Embryonic facial prominence (tissue), 1 donor: ENCODE measurements around the gene PHRF1.
"Not testable (repeated sequence)": the region's sequence is repeated elsewhere in the genome, so short reads cannot be mapped to it uniquely, and the experiment has no call there.

Source experiments
- DNase-seq: peaks from one replicate; pipeline ENCODE4 v3.0.0-alpha.2; 2016; ENCODE audit errors: extremely low spot score

The PHRF1 gene

DNA sequence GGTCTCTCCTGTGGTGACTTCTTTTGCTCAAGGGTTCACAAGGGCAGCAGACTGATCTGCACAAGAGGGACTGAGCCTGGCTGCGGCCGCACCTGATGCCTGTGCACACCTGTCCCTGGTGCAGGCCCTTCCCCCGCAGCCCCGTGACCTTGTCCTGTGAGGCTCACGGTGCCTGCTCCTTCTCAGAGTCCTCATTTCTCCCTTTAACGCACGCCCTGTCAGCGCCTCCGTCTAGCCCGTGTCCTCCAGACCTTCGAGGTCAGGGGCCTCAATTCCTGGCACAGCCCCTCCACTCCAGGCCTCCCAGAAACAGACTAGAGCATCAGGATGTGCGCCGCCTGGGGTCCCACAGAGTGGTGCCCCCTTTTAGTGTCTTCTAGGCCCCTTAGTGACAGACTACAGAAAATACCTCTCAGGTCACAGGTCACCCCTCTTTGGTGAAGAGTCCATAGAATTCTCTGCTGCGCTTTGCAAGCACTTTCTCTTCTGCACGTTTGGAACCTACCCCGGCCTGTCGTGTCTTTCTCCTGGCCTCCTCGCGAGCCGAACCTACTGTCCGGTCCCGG lies 59.8 kb downstream of the PHRF1 start:
- no peak for DNase-seq

DNA sequence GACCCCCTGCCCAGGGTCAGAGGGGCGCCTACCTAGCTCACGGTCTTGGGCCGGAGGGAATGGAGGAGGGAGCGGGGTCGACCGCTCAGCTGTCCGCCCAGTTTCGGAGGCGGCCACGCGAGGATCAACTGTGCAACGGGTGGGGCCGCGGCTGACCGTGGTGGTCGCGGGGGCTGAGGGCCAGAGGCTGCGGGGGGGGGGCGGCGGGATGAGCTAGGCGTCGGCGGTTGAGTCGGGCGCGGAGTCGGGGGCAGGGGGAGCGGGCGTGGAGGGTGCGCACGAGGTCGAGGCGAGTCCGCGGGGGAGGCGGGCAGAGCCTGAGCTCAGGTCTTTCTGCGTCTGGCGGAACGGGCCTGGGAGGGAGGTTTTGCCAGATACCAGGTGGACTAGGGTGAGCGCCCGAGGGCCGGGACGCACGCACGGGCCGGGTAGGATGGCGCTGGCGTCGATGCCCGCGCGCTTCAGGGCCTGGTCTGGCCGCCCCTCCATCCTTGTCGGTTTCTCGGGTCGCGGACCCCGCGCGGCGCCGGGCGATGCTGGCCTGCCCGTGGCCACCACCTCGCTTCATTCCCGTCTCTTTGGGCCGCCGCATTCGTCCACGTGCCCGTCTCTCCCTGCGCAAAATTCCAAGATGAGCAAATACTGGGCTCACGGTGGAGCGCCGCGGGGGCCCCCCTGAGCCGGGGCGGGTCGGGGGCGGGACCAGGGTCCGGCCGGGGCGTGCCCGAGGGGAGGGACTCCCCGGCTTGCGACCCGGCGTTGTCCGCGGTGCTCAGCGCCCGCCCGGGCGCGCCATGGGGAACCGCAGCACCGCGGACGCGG lies 60.5 kb downstream of the PHRF1 start, which contains the start of gene DRD4:
Gene DRD4, plus strand, starts transcription at position 759 of the 822 bp plus-strand sequence. Its CDS starts 36 bp downstream, at position 795.
- no peak for DNase-seq

DNA sequence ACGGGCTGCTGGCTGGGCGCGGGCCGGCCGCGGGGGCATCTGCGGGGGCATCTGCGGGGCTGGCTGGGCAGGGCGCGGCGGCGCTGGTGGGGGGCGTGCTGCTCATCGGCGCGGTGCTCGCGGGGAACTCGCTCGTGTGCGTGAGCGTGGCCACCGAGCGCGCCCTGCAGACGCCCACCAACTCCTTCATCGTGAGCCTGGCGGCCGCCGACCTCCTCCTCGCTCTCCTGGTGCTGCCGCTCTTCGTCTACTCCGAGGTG lies 61.0 kb downstream of the PHRF1 start:
- no peak for DNase-seq

DNA sequence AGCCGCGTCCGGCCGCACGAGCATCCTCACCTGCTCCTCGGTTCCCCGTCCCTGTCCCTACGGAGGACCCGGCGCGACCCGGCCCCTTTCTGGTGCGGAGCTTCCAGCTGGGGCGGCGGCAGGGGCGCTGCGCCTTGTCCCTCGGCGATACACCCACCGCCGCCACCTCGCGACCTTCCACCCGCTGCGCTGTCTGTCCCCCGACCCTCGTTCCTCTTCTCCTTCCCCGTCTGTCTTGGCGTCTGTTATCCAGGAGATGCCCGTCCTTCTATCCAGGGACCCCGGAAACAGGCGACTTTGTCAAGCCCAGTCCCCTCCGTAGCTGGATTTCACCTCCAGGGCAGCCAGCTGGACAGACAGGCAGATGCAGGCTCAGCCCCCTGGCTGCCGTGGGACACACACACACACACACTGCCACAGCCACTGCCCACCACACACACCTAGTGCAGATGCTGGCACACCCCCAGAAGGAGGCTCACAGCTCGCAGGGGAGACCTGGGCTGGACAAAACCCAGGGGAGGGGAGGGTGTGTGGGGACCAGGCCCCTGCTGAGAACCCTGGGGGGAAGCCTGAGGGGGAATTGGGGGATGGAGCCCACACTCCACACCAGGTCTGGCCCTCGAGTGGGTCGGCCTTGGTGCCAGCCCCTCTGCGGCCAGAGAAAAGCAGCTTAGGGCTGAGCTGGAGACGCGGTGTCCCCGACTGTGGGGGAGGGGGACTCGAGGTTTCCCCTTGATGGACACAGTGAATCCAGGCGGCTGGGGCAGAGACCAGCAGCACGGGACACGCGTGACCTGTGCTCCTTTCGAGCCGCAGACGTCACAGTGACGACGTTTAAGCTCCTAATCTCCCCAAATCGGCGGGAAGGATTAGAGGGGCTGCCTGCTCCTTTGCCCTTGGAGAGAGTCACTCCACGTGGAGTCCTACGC lies 61.6 kb downstream of the PHRF1 start:
- no peak for DNase-seq

DNA sequence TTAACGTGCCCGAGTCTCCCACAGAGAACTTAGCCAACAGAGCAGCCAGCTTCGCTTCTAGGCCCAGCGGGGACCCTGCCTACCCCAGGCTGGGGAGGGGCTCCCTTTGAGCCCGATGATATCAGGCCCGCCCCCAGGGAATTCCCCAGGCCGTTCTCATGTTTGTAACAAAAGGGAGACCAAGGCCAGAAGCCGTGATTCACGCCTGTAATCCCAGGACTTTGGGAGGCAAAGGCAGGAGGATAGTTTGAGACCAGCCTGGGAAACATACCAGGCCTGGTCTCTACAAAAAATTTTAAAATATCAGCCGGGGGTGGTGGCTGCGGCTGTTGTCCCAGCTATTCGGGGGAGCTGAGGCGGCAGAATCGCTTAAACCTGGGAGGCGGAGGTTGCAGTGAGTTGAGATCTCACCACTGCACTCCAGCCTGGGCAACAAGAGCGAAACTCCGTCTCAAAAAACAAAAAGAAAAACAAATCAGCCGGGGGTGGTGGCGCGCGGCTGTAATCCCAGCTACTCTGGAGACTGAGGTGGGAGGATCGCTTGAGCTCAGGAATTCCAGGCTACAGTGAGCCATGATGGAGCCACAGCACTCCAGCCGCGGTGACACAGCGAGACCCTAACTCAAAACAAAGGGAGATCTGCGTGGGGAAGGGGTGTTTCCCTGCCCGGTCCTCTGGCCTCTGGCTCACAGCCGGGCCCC lies 62.5 kb downstream of the PHRF1 start:
- DNase-seq: no peak

DNA sequence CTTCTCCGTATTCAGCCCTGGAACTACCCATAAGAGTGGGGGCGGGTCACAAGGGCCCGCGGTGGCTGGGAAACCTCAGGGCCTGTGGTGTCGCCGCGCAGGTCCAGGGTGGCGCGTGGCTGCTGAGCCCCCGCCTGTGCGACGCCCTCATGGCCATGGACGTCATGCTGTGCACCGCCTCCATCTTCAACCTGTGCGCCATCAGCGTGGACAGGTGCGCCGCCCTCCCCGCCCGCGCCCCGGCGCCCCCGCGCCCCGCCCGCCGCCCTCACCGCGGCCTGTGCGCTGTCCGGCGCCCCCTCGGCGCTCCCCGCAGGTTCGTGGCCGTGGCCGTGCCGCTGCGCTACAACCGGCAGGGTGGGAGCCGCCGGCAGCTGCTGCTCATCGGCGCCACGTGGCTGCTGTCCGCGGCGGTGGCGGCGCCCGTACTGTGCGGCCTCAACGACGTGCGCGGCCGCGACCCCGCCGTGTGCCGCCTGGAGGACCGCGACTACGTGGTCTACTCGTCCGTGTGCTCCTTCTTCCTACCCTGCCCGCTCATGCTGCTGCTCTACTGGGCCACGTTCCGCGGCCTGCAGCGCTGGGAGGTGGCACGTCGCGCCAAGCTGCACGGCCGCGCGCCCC lies 63.2 kb downstream of the PHRF1 start:
- DNase-seq: no peak

DNA sequence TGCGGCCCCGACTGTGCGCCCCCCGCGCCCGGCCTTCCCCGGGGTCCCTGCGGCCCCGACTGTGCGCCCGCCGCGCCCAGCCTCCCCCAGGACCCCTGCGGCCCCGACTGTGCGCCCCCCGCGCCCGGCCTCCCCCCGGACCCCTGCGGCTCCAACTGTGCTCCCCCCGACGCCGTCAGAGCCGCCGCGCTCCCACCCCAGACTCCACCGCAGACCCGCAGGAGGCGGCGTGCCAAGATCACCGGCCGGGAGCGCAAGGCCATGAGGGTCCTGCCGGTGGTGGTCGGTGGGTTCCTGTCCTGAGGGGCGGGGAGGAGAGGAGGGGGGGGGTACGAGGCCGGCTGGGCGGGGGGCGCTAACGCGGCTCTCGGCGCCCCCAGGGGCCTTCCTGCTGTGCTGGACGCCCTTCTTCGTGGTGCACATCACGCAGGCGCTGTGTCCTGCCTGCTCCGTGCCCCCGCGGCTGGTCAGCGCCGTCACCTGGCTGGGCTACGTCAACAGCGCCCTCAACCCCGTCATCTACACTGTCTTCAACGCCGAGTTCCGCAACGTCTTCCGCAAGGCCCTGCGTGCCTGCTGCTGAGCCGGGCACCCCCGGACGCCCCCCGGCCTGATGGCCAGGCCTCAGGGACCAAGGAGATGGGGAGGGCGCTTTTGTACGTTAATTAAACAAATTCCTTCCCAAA lies 63.9 kb downstream of the PHRF1 start:
- DNase-seq: no peak

DNA sequence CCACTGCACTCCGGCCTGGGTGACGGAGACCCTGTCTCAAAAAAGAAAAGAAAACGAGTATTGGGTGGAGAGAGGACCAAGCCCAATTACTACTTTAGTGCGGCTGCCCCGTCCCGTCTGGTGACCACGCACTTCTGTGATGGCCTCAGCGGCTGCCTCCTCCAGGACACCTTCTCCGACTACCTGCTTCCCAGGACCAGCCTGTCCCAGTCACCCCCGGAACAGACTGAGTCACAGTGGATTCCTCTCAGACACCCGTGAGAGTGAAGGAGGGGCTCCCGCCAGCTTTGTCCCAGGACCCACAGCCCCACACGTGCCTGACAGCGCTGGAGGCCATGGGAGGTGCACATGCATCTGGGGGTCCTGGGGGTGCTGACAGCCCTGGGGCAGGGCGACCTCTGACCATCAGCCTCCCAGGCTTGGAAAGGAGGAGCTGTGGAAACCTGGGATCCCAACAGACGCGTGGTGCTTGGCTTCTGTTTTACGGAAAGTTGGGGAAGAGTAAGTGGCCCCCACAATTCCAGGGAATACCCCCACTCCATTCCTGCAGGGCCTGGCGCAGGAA lies 65.6 kb downstream of the PHRF1 start:
- no peak for DNase-seq

DNA sequence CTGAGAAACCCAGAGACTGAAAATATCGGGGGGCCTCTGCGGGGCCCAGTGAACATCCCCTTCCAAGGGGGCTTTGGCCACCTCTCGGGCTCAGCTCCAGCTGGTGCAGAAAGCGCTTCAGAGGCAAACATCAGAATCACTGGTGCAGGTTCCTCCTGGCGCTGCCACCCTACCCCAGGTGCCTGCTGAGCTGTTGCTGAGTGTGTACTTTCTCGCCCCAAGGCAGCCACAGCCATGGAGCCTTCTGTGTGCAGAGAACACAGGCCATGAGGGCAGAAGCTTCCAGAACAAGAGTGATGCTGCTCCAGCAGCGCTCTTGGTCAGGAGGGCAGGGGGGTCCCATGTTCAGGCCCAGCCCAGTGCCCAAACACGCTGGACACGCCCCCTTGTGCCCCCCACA lies 67.1 kb downstream of the PHRF1 start:
- no peak for DNase-seq

DNA sequence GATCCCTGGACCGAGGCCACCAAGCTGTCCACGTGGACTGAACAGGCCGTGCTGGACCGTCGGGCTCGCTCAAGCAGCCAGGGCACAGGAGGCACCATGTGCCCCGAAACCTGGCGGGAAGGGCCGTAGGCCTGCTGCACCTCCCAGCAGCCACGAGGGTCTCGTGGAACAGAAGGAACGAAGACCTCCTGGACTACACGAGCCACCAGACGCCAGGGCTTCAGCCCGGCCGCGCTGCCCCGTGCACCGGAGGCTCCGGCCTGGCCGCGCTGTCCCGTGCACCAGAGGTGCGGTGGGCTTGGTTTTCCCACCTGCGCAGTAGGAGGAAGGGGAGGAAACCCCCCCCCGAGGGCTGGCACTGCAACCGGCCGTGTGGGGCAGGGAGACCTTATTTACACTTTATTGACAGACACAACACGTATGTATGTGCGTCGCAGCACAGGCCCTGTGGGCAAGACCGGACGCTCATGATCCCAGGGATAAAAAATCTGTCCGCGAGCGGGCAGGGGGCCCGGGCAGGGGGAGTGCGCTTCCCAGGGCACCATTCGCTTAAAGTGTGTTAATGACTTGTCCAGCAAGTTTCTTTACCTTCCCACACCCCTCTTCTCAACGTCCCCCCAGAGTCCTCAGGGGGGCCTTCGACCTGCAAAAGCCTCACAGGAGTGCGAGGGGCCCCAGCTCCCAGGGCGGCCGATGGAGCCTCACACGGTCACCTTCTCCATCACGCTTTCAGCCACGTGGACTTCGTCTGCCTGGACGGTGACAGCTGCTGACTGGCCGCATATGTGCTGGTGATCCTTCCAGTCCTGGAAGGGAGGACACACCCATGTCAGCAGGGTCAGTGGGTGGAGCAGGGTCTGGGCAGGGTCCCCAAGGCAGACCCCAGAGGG lies 67.8 kb downstream of the PHRF1 start:
- no peak for DNase-seq

DNA sequence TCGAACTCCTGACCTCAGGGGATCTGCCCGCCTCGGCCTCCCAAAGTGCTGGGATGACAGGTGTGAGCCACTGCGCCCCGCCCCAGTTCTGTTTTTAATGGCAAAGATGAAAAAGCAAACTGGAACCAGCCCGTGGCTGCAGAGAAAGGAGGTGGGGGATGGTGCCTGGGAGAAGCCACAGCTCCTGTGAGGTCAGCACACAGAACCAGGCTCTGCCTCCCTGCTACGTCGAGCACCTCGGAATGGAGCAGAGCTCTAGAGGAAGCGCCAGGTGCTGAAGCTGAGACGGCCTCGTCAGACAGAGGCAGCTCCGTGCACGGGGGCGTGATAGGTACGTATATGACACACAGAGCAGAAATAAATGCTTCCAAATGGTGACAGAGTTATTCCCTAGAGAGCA lies 69.3 kb downstream of the PHRF1 start:
- no peak for DNase-seq

DNA sequence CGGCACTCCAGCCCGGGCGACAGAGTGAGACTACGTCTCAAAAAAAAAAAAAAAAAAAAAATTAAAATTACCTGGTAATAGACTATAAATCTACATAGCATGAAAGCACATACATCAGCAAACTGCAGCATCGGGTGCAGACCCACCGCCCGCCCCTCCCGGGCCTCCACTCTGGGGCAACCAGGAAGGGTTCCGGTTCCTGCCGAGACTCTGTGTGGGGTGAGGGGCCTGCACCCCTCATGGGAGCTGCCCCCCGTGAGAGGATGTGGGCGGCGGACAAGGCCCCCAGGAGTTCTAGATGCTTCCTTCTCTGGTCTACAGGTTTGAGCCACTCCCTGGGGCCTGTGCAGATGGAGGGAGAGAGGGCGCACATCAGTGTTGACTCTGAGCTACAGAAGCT lies 69.9 kb downstream of the PHRF1 start:
- no peak for DNase-seq

DNA sequence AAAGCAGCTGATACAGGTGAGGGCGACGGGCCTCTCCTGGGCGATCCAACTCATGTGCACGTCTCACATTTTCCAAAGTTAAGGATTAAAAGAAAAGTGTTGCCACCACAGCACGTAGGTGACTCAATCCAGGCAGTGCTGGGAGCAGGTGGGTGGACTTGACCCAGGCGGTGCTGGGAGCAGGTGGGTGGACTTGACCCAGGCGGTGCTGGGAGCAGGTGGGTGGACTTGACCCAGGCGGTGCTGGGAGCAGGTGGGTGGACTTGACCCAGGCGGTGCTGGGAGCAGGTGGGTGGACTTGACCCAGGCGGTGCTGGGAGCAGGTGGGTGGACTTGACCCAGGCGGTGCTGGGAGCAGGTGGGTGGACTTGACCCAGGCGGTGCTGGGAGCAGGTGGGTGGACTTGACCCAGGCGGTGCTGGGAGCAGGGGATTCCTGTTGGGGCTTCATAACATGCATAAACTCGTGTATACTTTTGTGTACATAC lies 71.4 kb downstream of the PHRF1 start:
- not testable (repeated sequence) for DNase-seq

DNA sequence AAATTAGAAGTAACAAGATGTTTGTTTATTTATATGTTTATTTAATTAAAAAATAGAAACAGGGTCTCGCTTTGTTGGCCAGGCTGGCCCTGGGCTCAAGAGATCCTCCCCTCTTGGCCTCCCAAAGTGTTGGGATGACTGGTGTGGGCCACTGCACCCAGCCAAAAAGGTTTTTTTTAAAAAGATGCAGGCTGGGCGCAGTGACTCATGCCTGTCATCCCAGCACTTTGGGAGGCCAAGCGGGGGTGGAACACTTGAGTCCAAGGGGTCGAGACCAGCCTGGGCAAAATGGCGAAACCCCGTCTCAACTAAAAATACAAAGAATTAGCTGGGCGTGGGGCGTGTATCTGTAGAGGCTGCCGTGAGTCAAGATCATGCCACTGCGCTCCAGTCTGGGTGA lies 74.2 kb downstream of the PHRF1 start:
- no peak for DNase-seq

DNA sequence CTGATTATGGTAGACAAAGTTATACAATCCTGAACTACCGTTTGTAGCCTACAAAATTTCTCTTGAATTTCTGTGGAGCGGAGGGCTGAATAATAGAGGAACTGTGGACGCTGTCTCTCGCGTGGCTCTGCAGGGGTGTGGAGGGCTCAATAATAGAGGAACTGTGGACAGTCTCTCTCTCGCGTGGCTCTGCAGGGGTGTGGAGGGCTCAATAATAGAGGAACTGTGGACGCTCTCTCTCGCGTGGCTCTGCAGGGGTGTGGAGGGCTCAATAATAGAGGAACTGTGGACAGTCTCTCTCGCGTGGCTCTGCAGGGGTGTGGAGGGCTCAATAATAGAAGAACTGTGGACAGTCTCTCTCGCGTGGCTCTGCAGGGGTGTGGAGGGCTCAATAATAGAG lies 76.9 kb downstream of the PHRF1 start:
- DNase-seq: not testable (repeated sequence)

DNA sequence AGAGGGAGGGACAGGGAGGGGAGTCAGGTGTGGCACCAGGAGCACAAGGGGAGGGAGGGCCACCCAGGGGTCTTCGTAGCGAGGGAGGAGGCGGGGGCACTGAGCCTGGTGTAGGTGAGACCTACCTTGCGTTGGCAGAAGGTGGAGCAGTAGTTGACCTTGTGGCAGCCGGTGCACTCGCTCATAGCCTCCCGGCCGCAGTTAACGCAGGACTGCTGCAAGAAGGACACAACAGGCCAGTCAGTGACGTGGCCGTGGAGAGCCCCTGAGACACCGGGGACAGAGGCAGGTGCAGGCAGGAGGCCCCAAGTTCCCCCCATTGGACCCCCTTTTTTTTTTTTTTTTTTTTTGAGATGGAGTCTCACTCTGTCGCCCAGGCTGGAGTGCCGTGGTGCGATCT lies 77.6 kb downstream of the PHRF1 start:
- DNase-seq: no peak

DNA sequence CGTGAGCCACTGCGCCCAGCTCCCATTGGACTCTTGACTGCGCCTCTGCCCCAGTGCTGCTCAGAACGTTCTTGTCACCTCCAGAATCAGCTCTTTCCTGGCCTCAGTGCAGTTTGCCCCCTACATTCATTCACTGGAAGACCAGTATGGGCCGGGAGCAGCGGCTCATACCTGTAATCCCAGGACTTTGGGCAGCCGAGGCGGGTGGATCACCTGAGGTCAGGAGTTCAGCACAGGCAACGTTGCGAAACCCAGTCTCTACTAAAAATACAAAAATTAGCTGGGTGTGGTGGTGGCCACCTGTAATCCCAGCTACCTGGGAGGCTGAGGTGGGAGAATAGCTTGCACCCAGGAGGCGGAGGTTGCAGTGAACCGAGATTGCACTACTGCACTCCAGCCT lies 78.2 kb downstream of the PHRF1 start:
- DNase-seq: not testable (repeated sequence)

DNA sequence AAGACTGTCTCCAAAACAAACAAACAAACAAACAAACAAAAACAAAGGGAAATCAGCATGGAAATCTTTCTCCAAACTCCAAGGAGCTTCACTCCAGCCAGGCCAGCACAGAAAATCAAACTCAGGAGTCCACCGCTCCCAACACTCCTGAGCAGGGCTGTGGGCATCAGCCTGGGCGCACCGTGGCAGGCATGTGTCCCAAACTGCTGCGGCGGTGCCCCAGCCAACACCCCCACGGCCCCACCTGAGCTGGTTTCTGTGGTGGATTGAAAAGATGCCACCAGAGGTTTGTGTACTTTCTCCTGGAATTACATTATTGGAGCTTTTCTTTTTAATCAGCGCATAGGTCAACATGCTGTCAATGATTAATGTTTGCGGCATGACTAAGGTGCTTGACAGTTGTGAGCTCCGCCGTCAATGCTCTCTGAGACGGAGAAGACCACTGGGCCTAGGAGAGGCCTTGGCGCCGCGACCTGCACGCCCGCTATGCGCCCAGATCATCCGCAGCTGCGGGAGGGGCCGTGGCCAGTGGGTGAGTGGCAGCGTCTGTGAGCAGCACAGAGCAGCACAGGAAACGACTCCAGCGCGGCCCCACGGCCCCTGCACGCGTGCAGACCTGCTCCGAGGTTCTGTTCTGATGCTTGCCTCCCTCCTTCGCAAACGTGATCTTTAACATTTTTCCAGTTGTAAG lies 78.9 kb downstream of the PHRF1 start:
- no peak for DNase-seq

DNA sequence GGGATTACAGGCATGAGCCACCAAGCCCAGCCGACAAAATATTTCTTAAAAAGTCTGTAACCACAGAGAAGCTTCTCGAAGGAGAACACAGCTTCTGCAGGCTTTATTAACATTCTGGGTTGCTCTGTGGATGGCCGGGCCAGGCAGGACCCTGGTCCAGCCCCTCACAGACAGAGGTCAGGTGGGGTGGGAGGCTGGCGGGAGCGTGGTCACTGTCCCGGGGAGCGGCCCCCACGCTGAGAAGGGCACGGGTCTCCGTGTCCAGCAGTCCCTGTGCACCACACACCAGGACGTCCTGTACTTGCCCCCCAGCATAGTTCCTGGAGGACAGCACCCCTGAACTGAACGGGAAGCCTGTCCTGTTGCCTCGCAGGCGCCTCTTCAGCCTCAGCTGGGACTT lies 80.2 kb downstream of the PHRF1 start:
- no peak for DNase-seq
